CD14-positive monocyte (primary cell): Measurements from ENCODE around the gene PTPRN2. TPM values are rescaled to one million over a fixed set of nuclear protein-coding genes. Genes with fewer than 3 reads are reported as not detected.
A peak's percentile ranks its signal among the peaks of the same experiment; 100 is the strongest.

Experiments
- DNase-seq, 3 donors: peaks; one replicate each; pipeline ENCODE4 v3.0.0-alpha.2; 2011 to 2022
- H2AFZ ChIP-seq: 2 replicates; pipeline ENCODE4 v1.6.0; 2012; ENCODE audit warnings: mild to moderate bottlenecking, low read depth, low read length, inconsistent platforms; ENCODE audit not compliant: insufficient read depth, poor library complexity, severe bottlenecking
- H3K27ac ChIP-seq, 2 donors: 1 replicate in 1 of 2; 2 replicates in 1 of 2; pipeline ENCODE4 v1.5.1; 2012 to 2013; ENCODE audit warnings: low read length in 2 of 2, control low read depth in 1 of 2, inconsistent platforms in 1 of 2, low read depth in 1 of 2, mild to moderate bottlenecking in 1 of 2
- H3K27me3 ChIP-seq, 2 donors: one replicate each; pipeline versions ENCODE4 v1.6.0 to v1.6.1; 2011 to 2013; ENCODE audit warnings: low read length in 2 of 2; ENCODE audit not compliant: control insufficient read depth in 2 of 2, insufficient read depth in 2 of 2
- H3K36me3 ChIP-seq, 2 donors: replicated peaks in 1 of 2; 1 replicate in 1 of 2; 2 replicates in 1 of 2; pipeline versions ENCODE4 v1.5.1 to v1.6.1; 2012 to 2013; ENCODE audit warnings: low read length in 2 of 2, control low read depth in 1 of 2, inconsistent platforms in 1 of 2, mild to moderate bottlenecking in 1 of 2; ENCODE audit not compliant: insufficient read depth in 2 of 2, control insufficient read depth in 1 of 2
- H3K4me1 ChIP-seq, 2 donors: 1 replicate in 1 of 2; 2 replicates in 1 of 2; pipeline versions ENCODE4 v1.5.1 to v1.6.1; 2012 to 2013; ENCODE audit warnings: low read length in 2 of 2, control low read depth in 1 of 2, inconsistent platforms in 1 of 2, mild to moderate bottlenecking in 1 of 2, moderate library complexity in 1 of 2; ENCODE audit not compliant: insufficient read depth in 2 of 2, control insufficient read depth in 1 of 2
- H3K4me2 ChIP-seq: replicated peaks from 2 replicates; pipeline ENCODE3; 2012; ENCODE audit warnings: low read length, moderate library complexity, mild to moderate bottlenecking; ENCODE audit not compliant: poor library complexity, severe bottlenecking; ENCODE audit errors: extremely low read depth
- H3K4me3 ChIP-seq, 3 experiments: fragments of 200-600 bp in 1 of 3; sonication (generic) in 1 of 3; replicated peaks in 1 of 3; 1 replicate in 2 of 3; 2 replicates in 1 of 3; pipeline ENCODE4 v1.5.1; 2011 to 2013; ENCODE audit warnings: low read length in 3 of 3, mild to moderate bottlenecking in 3 of 3, control low read depth in 2 of 3, low read depth in 2 of 3, inconsistent platforms in 1 of 3, moderate library complexity in 1 of 3
- H3K79me2 ChIP-seq: 2 replicates; pipeline ENCODE4 v1.6.0; 2012; ENCODE audit warnings: mild to moderate bottlenecking, control low read depth, inconsistent platforms, low read length, moderate library complexity; ENCODE audit not compliant: insufficient read depth
- H3K9ac ChIP-seq: 2 replicates; pipeline ENCODE4 v1.6.0; 2017; ENCODE audit warnings: low read length, mild to moderate bottlenecking; ENCODE audit not compliant: insufficient read depth, poor library complexity, severe bottlenecking
- H3K9me3 ChIP-seq, 2 donors: replicated peaks in 1 of 2; 1 replicate in 1 of 2; 2 replicates in 1 of 2; pipeline versions ENCODE4 v1.5.1 to v1.6.1; 2012 to 2013; ENCODE audit warnings: low read length in 2 of 2, control low read depth in 1 of 2; ENCODE audit not compliant: control insufficient read depth in 1 of 2, insufficient read depth in 1 of 2
- H4K20me1 ChIP-seq: 2 replicates; pipeline ENCODE4 v1.6.0; 2012; ENCODE audit warnings: mild to moderate bottlenecking, low read length, control low read depth, moderate library complexity; ENCODE audit not compliant: insufficient read depth
- H3K27ac Mint-ChIP-seq, 7 donors: one replicate each; pipeline ENCODE4 v1.8.0; 2020; ENCODE audit warnings: mild to moderate bottlenecking in 7 of 7, mixed read lengths in 7 of 7, moderate library complexity in 6 of 7, inconsistent platforms in 2 of 7
- H3K27me3 Mint-ChIP-seq, 3 donors: one replicate each; pipeline ENCODE4 v1.8.0; 2021 to 2022; ENCODE audit warnings: low read depth in 3 of 3, mild to moderate bottlenecking in 3 of 3, mixed read lengths in 3 of 3, moderate library complexity in 3 of 3, inconsistent platforms in 1 of 3
- H3K36me3 Mint-ChIP-seq, 2 donors: one replicate each; pipeline ENCODE4 v1.8.0; 2020; ENCODE audit warnings: mixed read lengths in 2 of 2, inconsistent platforms in 1 of 2, mild to moderate bottlenecking in 1 of 2
- H3K4me1 Mint-ChIP-seq: one replicate; pipeline ENCODE4 v1.8.0; 2020; ENCODE audit warnings: mild to moderate bottlenecking, mixed read lengths
- H3K4me3 Mint-ChIP-seq, 2 donors: one replicate each; pipeline ENCODE4 v1.8.0; 2020; ENCODE audit warnings: mild to moderate bottlenecking in 2 of 2, mixed read lengths in 2 of 2, moderate library complexity in 1 of 2
- H3K9me3 Mint-ChIP-seq, 7 donors: one replicate each; pipeline ENCODE4 v1.8.0; 2020 to 2022; ENCODE audit warnings: mixed read lengths in 7 of 7, mild to moderate bottlenecking in 6 of 7, moderate library complexity in 6 of 7, inconsistent platforms in 2 of 7
- WGBS: methylation state at CpG from one replicate; pipeline ENCODE4 v1.1.5; 2013; ENCODE audit warnings: missing lambda C conversion rate; ENCODE audit not compliant: insufficient coverage; 5-methylcytosine and 5-hydroxymethylcytosine counted together
- intact Hi-C, 2 donors: fragments of 100-400 bp; cut with micrococcal nuclease; formaldehyde crosslinking; loops; one replicate each; pipeline versions ENCODE4 v1.15.0 to v1.15.1; 2023
- polyA plus RNA-seq, 3 donors: library from polyadenylated mRNA; depleted of rRNA in 1 of 3; unstranded in 2 of 3; stranded (reverse) in 1 of 3; fragments of 300-500 nt in 2 of 3; fragments of >200 nt in 1 of 3; fragmentation: Illumina TruSeq in 2 of 3; gene quantifications; 1 replicate in 2 of 3; 2 replicates in 1 of 3; pipeline ENCODE4 v1.2.3, GENCODE V29; 2012 to 2021
- TF ChIP-seq, protein P1 (sequence below): fragments of 200-600 bp; IDR thresholded peaks from one replicate; pipeline ENCODE4 v1.8.0; 2022; ENCODE audit warnings: antibody characterized with exemption, mild to moderate bottlenecking

PTPRN2 gene
- polyA plus RNA-seq, 3 donors: 0.25 to 1.4 (median 0.97) TPM

DNA sequence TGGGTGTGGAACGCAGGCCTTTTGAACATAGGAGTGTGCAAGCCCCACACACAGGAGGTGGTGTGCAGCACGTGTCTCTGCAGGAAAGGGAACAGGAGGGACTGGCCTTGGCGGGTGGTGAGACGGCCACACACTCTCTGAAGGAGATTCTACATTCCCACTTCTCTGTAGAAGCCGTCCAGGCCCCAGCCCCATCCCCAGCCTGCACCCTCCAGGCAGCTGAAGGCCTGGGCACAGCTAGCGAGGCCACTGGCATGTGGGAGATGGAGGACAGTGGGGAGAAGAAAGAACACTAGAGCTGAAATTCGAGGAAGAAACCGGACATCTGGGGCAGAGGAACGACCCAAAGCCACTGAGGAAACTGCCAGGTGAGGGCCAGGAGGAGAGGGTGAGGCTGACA is 743.5 kb downstream of the PTPRN2 start:
- peaks cover 0 to 4% (median 0%) of the 10 kb centered on the region in 7 donors for H3K9me3 Mint-ChIP-seq
- H3K27me3 ChIP-seq: no peaks in the 10 kb centered on the region
- DNase-seq: no peak
- peak overlapping the region in 1 of 7 donors; percentile 45 for H3K27ac Mint-ChIP-seq
- TF ChIP-seq, protein P1, sequence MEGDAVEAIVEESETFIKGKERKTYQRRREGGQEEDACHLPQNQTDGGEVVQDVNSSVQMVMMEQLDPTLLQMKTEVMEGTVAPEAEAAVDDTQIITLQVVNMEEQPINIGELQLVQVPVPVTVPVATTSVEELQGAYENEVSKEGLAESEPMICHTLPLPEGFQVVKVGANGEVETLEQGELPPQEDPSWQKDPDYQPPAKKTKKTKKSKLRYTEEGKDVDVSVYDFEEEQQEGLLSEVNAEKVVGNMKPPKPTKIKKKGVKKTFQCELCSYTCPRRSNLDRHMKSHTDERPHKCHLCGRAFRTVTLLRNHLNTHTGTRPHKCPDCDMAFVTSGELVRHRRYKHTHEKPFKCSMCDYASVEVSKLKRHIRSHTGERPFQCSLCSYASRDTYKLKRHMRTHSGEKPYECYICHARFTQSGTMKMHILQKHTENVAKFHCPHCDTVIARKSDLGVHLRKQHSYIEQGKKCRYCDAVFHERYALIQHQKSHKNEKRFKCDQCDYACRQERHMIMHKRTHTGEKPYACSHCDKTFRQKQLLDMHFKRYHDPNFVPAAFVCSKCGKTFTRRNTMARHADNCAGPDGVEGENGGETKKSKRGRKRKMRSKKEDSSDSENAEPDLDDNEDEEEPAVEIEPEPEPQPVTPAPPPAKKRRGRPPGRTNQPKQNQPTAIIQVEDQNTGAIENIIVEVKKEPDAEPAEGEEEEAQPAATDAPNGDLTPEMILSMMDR: no peak
- no peaks in the 10 kb centered on the region for H3K36me3 Mint-ChIP-seq
- peaks cover 7 to 13% of the 10 kb centered on the region in 2 donors for H3K9me3 ChIP-seq
- H3K9ac ChIP-seq: no peak overlapping the region
- H3K79me2 ChIP-seq: no peaks in the 10 kb centered on the region
- no peak overlapping the region for H3K4me3 Mint-ChIP-seq
- peaks cover 1 to 9% (median 5%) of the 10 kb centered on the region in 3 donors for H3K27me3 Mint-ChIP-seq
- no peaks in the 10 kb centered on the region for H4K20me1 ChIP-seq
- no peak overlapping the region for H3K4me2 ChIP-seq
- 83% methylated on average over 5 of the region's 9 CpGs for WGBS
- peaks cover 17 to 20% of the 10 kb centered on the region in 2 donors for H3K4me1 ChIP-seq
- no peak overlapping the region for H2AFZ ChIP-seq
- no peaks in the 10 kb centered on the region for H3K36me3 ChIP-seq
- intact Hi-C loops: no loop called here
- no peak overlapping the region for H3K27ac ChIP-seq
- peaks cover 2% of the 10 kb centered on the region for H3K4me1 Mint-ChIP-seq
- H3K4me3 ChIP-seq: no peak overlapping the region

DNA sequence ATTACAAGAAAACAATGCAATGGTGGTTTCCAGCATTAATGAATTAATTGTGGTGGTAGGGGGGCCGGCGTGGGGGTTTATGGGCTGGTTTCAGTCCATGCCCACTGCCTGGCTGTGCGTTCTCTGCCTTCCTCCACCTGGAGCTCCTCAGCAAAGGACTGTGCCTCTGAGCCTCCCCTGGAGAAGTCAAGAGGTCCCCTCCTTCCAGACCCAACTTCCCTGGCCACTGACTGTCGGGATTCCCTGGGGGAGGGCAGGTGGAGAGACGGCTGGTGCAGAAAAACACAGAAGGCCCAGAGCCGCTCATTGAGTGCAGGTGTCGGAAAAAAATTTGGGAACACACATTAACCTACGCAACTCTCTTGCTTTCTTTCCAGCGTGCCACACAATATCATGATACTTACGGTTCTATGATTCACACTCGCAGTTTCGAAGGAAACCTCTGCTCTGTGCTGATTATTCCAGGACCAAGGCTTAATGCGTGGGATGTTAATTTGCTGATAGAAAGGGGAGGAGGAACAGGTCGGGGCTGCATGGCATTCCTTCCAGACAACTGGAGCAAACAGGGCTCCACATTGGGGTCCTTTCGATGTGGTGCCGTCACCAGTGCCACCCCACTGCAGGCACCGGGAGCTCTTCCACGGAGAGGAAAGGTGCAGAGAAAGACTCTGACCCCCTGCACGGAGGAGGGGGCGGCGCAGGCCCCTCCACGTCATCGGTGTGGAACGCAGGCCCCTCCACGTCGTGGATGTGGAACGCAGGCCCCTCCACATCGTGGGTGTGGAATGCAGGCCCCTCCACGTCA is 744.1 kb downstream of the PTPRN2 start:
- Histone ChIP-seq H3K9ac (no peak overlapping the region), H3K79me2 (no peaks in the 10 kb centered on the region), H3K4me1 (peaks cover 17 to 20% of the 10 kb centered on the region in 2 donors), H4K20me1 (no peaks in the 10 kb centered on the region), H2AFZ (no peak overlapping the region), H3K9me3 (peaks cover 7 to 13% of the 10 kb centered on the region in 2 donors), H3K4me3 (no peak overlapping the region), H3K27me3 (no peaks in the 10 kb centered on the region), H3K4me2 (no peak overlapping the region), H3K36me3 (no peaks in the 10 kb centered on the region), H3K27ac (no peak overlapping the region)
- H3K27ac Mint-ChIP-seq: peak overlapping the region in 2 of 7 donors; percentile 21 to 58
- H3K4me3 Mint-ChIP-seq: no peak overlapping the region
- WGBS: 95% methylated on average over 23 of the region's 29 CpGs
- H3K4me1 Mint-ChIP-seq: peaks cover 2% of the 10 kb centered on the region
- intact Hi-C loops: no loop called here
- no peak for DNase-seq
- H3K36me3 Mint-ChIP-seq: no peaks in the 10 kb centered on the region
- H3K27me3 Mint-ChIP-seq: peaks cover 1 to 9% (median 5%) of the 10 kb centered on the region in 3 donors
- TF ChIP-seq, protein P1: no peak
- peaks cover 0 to 4% (median 0%) of the 10 kb centered on the region in 7 donors for H3K9me3 Mint-ChIP-seq
